GM04504 (cell line): ENCODE results near the gene BABAM2.

Experiments used
- DNase-seq: peaks from one replicate; pipeline ENCODE4 v3.0.0-alpha.2; 2012; ENCODE audit warnings: low read depth

BABAM2 gene

GRCh38 chr2:27911458-27912210, 21.1 kb downstream of the BABAM2 start:
- DNase-seq = no peak

- DNase-seq = no peak
Observed at GRCh38 chr2:27912512-27912911, 22.0 kb downstream of the BABAM2 start.

GRCh38 chr2:27914041-27914804, 23.7 kb downstream of the BABAM2 start:
- DNase-seq = no peak

GRCh38 chr2:27914805-27915175, 24.3 kb downstream of the BABAM2 start:
- no peak for DNase-seq

- DNase-seq = peak; percentile 31
Observed at GRCh38 chr2:27915191-27915590, 24.7 kb downstream of the BABAM2 start.

- no peak for DNase-seq
Observed at GRCh38 chr2:27915874-27916273, 25.3 kb downstream of the BABAM2 start.

GRCh38 chr2:27916293-27916995, 25.9 kb downstream of the BABAM2 start:
- DNase-seq = no peak

- DNase-seq = no peak
Observed at GRCh38 chr2:27920148-27920885, 29.8 kb downstream of the BABAM2 start.

- no peak for DNase-seq
Observed at GRCh38 chr2:27921424-27921823, 30.9 kb downstream of the BABAM2 start.

GRCh38 chr2:27921880-27922547, 31.5 kb downstream of the BABAM2 start:
- DNase-seq = no peak

- no peak for DNase-seq
Observed at GRCh38 chr2:27922842-27923241, 32.3 kb downstream of the BABAM2 start.

GRCh38 chr2:27925766-27926472, 35.4 kb downstream of the BABAM2 start:
- no peak for DNase-seq

- no peak for DNase-seq
Observed at GRCh38 chr2:27929916-27930486, 39.5 kb downstream of the BABAM2 start.

GRCh38 chr2:27931361-27931950, 40.9 kb downstream of the BABAM2 start:
- no peak for DNase-seq

GRCh38 chr2:27932396-27932795, 41.9 kb downstream of the BABAM2 start:
- DNase-seq = no peak

GRCh38 chr2:27935026-27935425, 44.5 kb downstream of the BABAM2 start:
- no peak for DNase-seq

GRCh38 chr2:27940090-27940671, 49.7 kb downstream of the BABAM2 start:
- no peak for DNase-seq

- no peak for DNase-seq
Observed at GRCh38 chr2:27940982-27941381, 50.5 kb downstream of the BABAM2 start.

GRCh38 chr2:27942612-27943547, 52.4 kb downstream of the BABAM2 start:
- DNase-seq = no peak
